ENCODE measurements around the gene HLA-F. TPM values are rescaled to one million over a fixed set of nuclear protein-coding genes. Genes with fewer than 3 reads are reported as not detected.
A peak's percentile ranks its signal among the peaks of the same experiment; 100 is the strongest.

The HLA-F gene
- polyA plus RNA-seq, 4 donors, result 7.1 to 564 (median 203) TPM

GRCh38 chr6:29736563-29736962 is 13.3 kb downstream of the HLA-F start:
- H3K4me1 ChIP-seq (ENCODE audit: control insufficient read depth in 3 of 3, insufficient read depth in 2 of 3, low read depth in 1 of 3, low read length in 2 of 3), result no peaks in the 10 kb centered on the region
- DNase-seq (no peak), FAIRE-seq (no peak)
- no peak overlapping the region for H3K4me3 ChIP-seq (ENCODE audit: low read depth in 1 of 3, low read length in 3 of 3)
- no peak overlapping the region for H3K27ac ChIP-seq (ENCODE audit: low read depth in 1 of 3, low read length in 2 of 3)
- H3K9me3 ChIP-seq (ENCODE audit: control insufficient read depth in 2 of 2, insufficient read depth in 1 of 2, low read depth in 1 of 2, low read length in 1 of 2), result no peaks in the 10 kb centered on the region
- 68 to 77% (median 71%) methylated on average over 2 of the region's 2 CpGs for WGBS, 3 donors
- H3K27me3 ChIP-seq (ENCODE audit: control insufficient read depth in 3 of 3, insufficient read depth in 3 of 3, low read length in 3 of 3), result peaks cover 0 to 5% (median 0%) of the 10 kb centered on the region in 3 donors
- peaks cover 0 to 2% (median 0%) of the 10 kb centered on the region in 3 donors for H3K36me3 ChIP-seq (ENCODE audit: control insufficient read depth in 3 of 3, insufficient read depth in 2 of 3, low read depth in 1 of 3, low read length in 3 of 3)

- Histone ChIP-seq H3K4me3 (ENCODE audit: low read depth in 1 of 3, low read length in 3 of 3) (no peak overlapping the region), H3K36me3 (ENCODE audit: control insufficient read depth in 3 of 3, insufficient read depth in 2 of 3, low read depth in 1 of 3, low read length in 3 of 3) (peaks cover 0 to 2% (median 0%) of the 10 kb centered on the region in 3 donors), H3K27ac (ENCODE audit: low read depth in 1 of 3, low read length in 2 of 3) (no peak overlapping the region), H3K9me3 (ENCODE audit: control insufficient read depth in 2 of 2, insufficient read depth in 1 of 2, low read depth in 1 of 2, low read length in 1 of 2) (no peaks in the 10 kb centered on the region), H3K27me3 (ENCODE audit: control insufficient read depth in 3 of 3, insufficient read depth in 3 of 3, low read length in 3 of 3) (peaks cover 0 to 5% (median 0%) of the 10 kb centered on the region in 3 donors), H3K4me1 (ENCODE audit: control insufficient read depth in 3 of 3, insufficient read depth in 2 of 3, low read depth in 1 of 3, low read length in 2 of 3) (no peaks in the 10 kb centered on the region)
- FAIRE-seq, result no peak
- DNase-seq, result peak; percentile 71 to 76
- WGBS, 3 donors, result 47 to 51% (median 49%) methylated on average over 9 of the region's 9 CpGs
These were observed 14.7 kb downstream of the HLA-F start for GRCh38 chr6:29737707-29738630.

GRCh38 chr6:29739136-29739881 is 16.1 kb downstream of the HLA-F start:
- Histone ChIP-seq H3K27me3 (ENCODE audit: control insufficient read depth in 3 of 3, insufficient read depth in 3 of 3, low read length in 3 of 3) (peaks cover 0 to 6% (median 0%) of the 10 kb centered on the region in 3 donors), H3K36me3 (ENCODE audit: control insufficient read depth in 3 of 3, insufficient read depth in 2 of 3, low read depth in 1 of 3, low read length in 3 of 3) (peaks cover 0 to 2% (median 0%) of the 10 kb centered on the region in 3 donors), H3K9me3 (ENCODE audit: control insufficient read depth in 2 of 2, insufficient read depth in 1 of 2, low read depth in 1 of 2, low read length in 1 of 2) (no peaks in the 10 kb centered on the region), H3K4me1 (ENCODE audit: control insufficient read depth in 3 of 3, insufficient read depth in 2 of 3, low read depth in 1 of 3, low read length in 2 of 3) (no peaks in the 10 kb centered on the region), H3K27ac (ENCODE audit: low read depth in 1 of 3, low read length in 2 of 3) (no peak overlapping the region), H3K4me3 (ENCODE audit: low read depth in 1 of 3, low read length in 3 of 3) (no peak overlapping the region)
- no peak for DNase-seq
- FAIRE-seq, result no peak
- WGBS, 3 donors, result 62 to 82% (median 67%) methylated on average over 4 of the region's 4 CpGs

DNA sequence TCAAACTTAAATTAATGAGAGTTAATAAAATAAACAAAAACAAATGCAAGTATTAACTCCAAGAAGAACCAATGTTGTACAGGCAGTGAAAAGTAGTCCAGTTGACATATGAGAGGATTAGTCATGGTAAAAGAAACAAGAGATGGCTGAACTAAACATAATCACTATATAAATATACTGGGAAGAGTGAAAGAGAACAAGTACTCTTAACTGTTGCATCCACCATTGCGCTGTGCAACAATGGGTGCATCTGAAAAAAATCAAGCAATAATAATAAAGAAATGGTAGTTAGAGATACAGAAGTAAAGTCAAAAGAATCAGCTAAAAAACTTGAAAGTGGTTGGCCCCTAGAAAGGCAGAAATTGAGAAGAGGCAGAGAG is 16.6 kb downstream of the HLA-F start:
- 88 to 97% (median 90%) methylated on average over 1 of the region's 1 CpG for WGBS, 3 donors
- no peaks in the 10 kb centered on the region for H3K4me1 ChIP-seq (ENCODE audit: control insufficient read depth in 3 of 3, insufficient read depth in 2 of 3, low read depth in 1 of 3, low read length in 2 of 3)
- DNase-seq (no peak), FAIRE-seq (no peak)
- H3K4me3 ChIP-seq (ENCODE audit: low read depth in 1 of 3, low read length in 3 of 3), result no peak overlapping the region
- no peak overlapping the region for H3K27ac ChIP-seq (ENCODE audit: low read depth in 1 of 3, low read length in 2 of 3)
- H3K27me3 ChIP-seq (ENCODE audit: control insufficient read depth in 3 of 3, insufficient read depth in 3 of 3, low read length in 3 of 3), result peaks cover 0 to 9% (median 0%) of the 10 kb centered on the region in 3 donors
- H3K9me3 ChIP-seq (ENCODE audit: control insufficient read depth in 2 of 2, insufficient read depth in 1 of 2, low read depth in 1 of 2, low read length in 1 of 2), result no peaks in the 10 kb centered on the region
- H3K36me3 ChIP-seq (ENCODE audit: control insufficient read depth in 3 of 3, insufficient read depth in 2 of 3, low read depth in 1 of 3, low read length in 3 of 3), result peaks cover 0 to 2% (median 0%) of the 10 kb centered on the region in 3 donors

- 84 to 92% (median 86%) methylated on average over 4 of the region's 4 CpGs for WGBS, 3 donors
- FAIRE-seq, result no peak
- no peak for DNase-seq
These were observed 18.4 kb downstream of the HLA-F start for GRCh38 chr6:29741592-29741991.

GRCh38 chr6:29742127-29742526 is 18.9 kb downstream of the HLA-F start:
- Histone ChIP-seq H3K27me3 (ENCODE audit: control insufficient read depth in 3 of 3, insufficient read depth in 3 of 3, low read length in 3 of 3) (peaks cover 0 to 23% (median 0%) of the 10 kb centered on the region in 3 donors), H3K9me3 (ENCODE audit: control insufficient read depth in 2 of 2, insufficient read depth in 1 of 2, low read depth in 1 of 2, low read length in 1 of 2) (no peaks in the 10 kb centered on the region), H3K4me3 (ENCODE audit: low read depth in 1 of 3, low read length in 3 of 3) (no peak overlapping the region), H3K4me1 (ENCODE audit: control insufficient read depth in 3 of 3, insufficient read depth in 2 of 3, low read depth in 1 of 3, low read length in 2 of 3) (no peaks in the 10 kb centered on the region), H3K27ac (ENCODE audit: low read depth in 1 of 3, low read length in 2 of 3) (no peak overlapping the region), H3K36me3 (ENCODE audit: control insufficient read depth in 3 of 3, insufficient read depth in 2 of 3, low read depth in 1 of 3, low read length in 3 of 3) (peaks cover 0 to 2% (median 0%) of the 10 kb centered on the region in 3 donors)
- FAIRE-seq (no peak), DNase-seq (no peak)
- WGBS, 3 donors, result 51 to 67% (median 59%) methylated on average over 3 to 4 of the region's 4 CpGs

More at GRCh38 chr6:29741592-29741991, 18.4 kb downstream of the HLA-F start:
- Histone ChIP-seq H3K9me3 (ENCODE audit: control insufficient read depth in 2 of 2, insufficient read depth in 1 of 2, low read depth in 1 of 2, low read length in 1 of 2) (no peaks in the 10 kb centered on the region), H3K27ac (ENCODE audit: low read depth in 1 of 3, low read length in 2 of 3) (no peak overlapping the region), H3K4me1 (ENCODE audit: control insufficient read depth in 3 of 3, insufficient read depth in 2 of 3, low read depth in 1 of 3, low read length in 2 of 3) (no peaks in the 10 kb centered on the region), H3K4me3 (ENCODE audit: low read depth in 1 of 3, low read length in 3 of 3) (no peak overlapping the region), H3K36me3 (ENCODE audit: control insufficient read depth in 3 of 3, insufficient read depth in 2 of 3, low read depth in 1 of 3, low read length in 3 of 3) (peaks cover 0 to 2% (median 0%) of the 10 kb centered on the region in 3 donors), H3K27me3 (ENCODE audit: control insufficient read depth in 3 of 3, insufficient read depth in 3 of 3, low read length in 3 of 3) (peaks cover 0 to 20% (median 0%) of the 10 kb centered on the region in 3 donors)

- Histone ChIP-seq H3K4me1 (ENCODE audit: control insufficient read depth in 3 of 3, insufficient read depth in 2 of 3, low read depth in 1 of 3, low read length in 2 of 3) (no peaks in the 10 kb centered on the region), H3K27ac (ENCODE audit: low read depth in 1 of 3, low read length in 2 of 3) (no peak overlapping the region), H3K36me3 (ENCODE audit: control insufficient read depth in 3 of 3, insufficient read depth in 2 of 3, low read depth in 1 of 3, low read length in 3 of 3) (no peaks in the 10 kb centered on the region), H3K9me3 (ENCODE audit: control insufficient read depth in 2 of 2, insufficient read depth in 1 of 2, low read depth in 1 of 2, low read length in 1 of 2) (no peaks in the 10 kb centered on the region), H3K4me3 (ENCODE audit: low read depth in 1 of 3, low read length in 3 of 3) (no peak overlapping the region), H3K27me3 (ENCODE audit: control insufficient read depth in 3 of 3, insufficient read depth in 3 of 3, low read length in 3 of 3) (peaks cover 0 to 32% (median 0%) of the 10 kb centered on the region in 3 donors)
- 42 to 77% (median 49%) methylated on average over 1 of the region's 1 CpG for WGBS, 3 donors
- DNase-seq (no peak), FAIRE-seq (no peak)
These were observed 19.8 kb downstream of the HLA-F start for GRCh38 chr6:29743025-29743424.

GRCh38 chr6:29743568-29743967 is 20.3 kb downstream of the HLA-F start:
- Histone ChIP-seq H3K27me3 (ENCODE audit: control insufficient read depth in 3 of 3, insufficient read depth in 3 of 3, low read length in 3 of 3) (peaks cover 0 to 37% (median 0%) of the 10 kb centered on the region in 3 donors), H3K27ac (ENCODE audit: low read depth in 1 of 3, low read length in 2 of 3) (no peak overlapping the region), H3K36me3 (ENCODE audit: control insufficient read depth in 3 of 3, insufficient read depth in 2 of 3, low read depth in 1 of 3, low read length in 3 of 3) (no peaks in the 10 kb centered on the region), H3K4me3 (ENCODE audit: low read depth in 1 of 3, low read length in 3 of 3) (no peak overlapping the region), H3K4me1 (ENCODE audit: control insufficient read depth in 3 of 3, insufficient read depth in 2 of 3, low read depth in 1 of 3, low read length in 2 of 3) (peaks cover 0 to 4% (median 0%) of the 10 kb centered on the region in 3 donors), H3K9me3 (ENCODE audit: control insufficient read depth in 2 of 2, insufficient read depth in 1 of 2, low read depth in 1 of 2, low read length in 1 of 2) (no peaks in the 10 kb centered on the region)
- DNase-seq (no peak), FAIRE-seq (no peak)
- 84 to 92% (median 87%) methylated on average over 6 of the region's 6 CpGs for WGBS, 3 donors

All from small intestine (tissue), 7 donors.